NCI-H526 treated with DMSO at 0.1 percent for 48 hours (cell line): ENCODE measurements around the gene MAP3K21.

ENCODE experiments used
- DNase-seq: peaks from one replicate; lab custom pipeline; 2025; lab: John Stamatoyannopoulos, UW

The MAP3K21 gene

DNA sequence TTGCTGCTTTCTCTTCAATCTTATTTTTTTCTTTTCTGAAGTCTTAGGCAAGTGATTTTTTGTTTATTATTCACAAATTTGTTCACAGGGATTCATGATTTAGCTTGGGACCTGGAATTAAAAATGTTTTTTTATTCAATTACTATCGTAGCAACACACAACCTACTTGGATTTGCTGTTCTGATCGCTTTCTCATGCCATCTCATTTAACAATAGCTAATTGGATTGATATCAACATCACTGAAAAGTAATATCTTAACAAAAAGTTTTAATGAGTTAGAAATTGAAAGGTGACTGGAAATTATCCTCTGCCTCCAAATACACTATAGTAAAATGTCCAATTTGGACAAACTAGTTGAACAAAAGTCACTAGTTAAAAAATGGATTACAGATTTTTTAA is 32.4 kb downstream of the MAP3K21 start:
- DNase-seq = no peak

DNA sequence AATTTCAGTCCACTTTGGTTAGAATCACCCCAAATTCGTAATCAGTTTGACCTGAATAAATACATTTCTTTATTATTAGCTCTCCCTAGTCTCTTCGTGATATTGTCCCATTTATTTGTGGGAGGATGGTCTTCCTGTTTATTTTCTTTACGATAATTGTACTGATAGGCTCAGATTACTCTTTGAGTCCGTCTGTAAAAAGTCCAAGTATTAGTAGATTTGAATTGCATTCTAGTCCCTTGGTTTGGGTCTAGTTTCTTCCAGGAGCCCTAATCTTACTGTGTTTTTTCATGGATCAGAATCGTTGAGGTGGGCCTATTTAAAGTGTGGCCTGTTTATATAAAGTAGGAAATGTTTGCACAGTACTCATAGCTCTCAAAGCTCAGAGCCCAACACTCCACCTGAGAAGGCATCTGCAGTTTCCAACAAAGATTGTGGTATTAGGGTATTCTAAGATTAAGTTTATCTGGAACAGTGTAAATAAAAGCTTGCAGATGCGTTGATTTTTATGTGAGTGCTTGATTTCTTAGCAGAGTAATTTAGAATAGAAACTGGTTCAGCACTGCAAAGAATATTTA is 33.1 kb downstream of the MAP3K21 start:
- DNase-seq = no peak

DNA sequence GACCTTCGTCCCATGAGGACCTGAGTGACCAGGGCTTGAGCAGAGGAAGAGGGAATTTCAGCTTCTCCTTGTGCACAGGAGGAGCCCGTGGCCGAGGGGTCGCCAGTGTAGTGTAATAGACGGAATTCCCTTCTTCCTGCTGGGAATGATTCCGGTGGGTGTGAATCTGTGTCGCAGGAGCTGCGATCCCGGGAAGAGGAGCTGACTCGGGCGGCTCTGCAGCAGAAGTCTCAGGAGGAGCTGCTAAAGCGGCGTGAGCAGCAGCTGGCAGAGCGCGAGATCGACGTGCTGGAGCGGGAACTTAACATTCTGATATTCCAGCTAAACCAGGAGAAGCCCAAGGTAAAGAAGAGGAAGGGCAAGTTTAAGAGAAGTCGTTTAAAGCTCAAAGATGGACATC is 34.4 kb downstream of the MAP3K21 start:
- DNase-seq = no peak

DNA sequence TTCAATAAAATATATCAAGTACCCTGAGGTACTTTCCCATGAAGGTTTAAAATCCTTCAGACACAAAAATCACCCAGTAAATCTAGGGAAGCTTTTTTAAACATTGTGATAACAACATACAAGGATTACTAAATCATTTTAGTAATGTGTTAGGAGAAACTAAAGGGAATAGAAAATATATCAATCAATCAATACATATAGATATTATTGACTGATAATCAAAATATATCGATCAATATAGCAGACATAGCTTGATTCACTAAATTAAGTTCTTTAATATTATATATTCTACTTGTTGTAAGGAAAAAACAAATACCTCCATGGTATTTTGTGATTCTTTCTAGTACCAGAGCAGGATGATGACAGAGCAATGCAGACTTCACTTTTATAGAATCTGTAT is 35.2 kb downstream of the MAP3K21 start:
- no peak for DNase-seq

DNA sequence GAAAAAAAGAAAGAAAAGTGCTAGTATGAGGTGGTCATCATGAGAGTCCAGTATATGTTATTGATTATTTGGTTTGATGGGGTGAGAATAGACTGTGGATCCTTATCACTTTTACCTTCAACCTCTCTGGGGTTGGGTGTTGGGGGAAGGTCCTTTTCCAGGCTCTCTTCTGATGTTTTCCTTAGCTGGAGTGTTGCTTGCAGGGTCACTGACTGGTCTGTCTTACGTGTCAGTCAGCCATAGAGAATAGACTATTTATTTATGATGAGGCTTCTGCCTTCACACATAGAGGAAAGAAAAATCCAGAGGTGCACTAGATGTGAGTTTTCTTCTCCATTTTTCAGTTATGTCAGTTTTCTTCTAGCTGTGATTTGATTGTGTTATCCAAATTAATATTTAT is 36.5 kb downstream of the MAP3K21 start:
- no peak for DNase-seq

DNA sequence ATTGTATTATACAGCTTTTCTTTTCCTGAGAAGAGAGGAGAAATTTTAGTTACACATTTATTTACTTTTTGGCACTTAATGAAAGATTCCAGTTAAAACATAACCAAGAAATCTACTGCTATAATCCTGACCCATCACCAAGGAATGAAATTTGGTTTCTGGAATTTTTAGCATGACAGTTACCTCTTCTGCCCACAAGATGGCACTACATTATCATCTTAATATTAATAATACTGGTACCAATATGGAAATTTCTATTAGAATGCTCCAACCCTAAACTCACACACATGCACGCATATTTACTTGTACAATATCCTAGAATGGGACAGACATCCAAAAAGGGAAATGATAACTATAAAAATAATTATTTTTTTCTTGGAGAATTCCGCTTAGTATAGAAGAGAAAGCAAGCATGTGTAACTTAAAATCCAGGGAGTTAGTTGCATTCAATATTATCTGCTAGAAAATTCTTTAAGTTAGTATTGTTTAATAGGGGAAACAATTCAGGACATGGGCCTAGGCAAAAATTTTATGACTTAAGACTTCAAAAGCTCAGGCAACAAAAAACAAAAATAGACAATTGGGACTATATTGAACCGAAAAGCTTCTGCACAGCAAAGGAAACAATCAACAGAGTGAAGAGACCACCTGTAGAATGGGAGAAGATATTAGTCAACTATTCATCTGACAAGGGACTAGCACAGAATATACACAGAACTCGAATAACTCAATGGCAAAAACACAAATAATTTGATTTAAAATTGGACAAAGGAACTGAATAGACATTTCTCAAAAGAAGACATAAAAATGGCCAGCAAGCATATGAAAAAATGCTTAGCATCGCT is 37.4 kb downstream of the MAP3K21 start:
- DNase-seq = no peak

DNA sequence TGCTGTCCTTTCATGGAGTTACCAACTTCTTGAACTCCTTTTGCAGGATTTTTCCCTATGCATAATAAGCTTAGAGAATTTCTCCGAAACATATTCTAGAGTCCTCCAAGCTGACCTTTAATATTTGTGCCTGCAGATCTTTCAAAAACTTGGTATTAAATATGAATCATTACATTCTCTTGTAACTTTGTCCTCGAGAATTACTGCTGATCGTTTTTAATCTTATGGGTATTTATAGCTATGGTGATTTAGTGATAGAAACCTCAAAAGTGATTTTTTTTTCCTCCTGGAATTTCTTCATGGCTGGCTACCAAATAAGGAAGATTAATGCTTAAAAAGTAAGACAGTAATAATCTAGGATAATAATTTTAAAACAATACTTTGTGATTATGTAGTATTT is 39.1 kb downstream of the MAP3K21 start:
- no peak for DNase-seq

DNA sequence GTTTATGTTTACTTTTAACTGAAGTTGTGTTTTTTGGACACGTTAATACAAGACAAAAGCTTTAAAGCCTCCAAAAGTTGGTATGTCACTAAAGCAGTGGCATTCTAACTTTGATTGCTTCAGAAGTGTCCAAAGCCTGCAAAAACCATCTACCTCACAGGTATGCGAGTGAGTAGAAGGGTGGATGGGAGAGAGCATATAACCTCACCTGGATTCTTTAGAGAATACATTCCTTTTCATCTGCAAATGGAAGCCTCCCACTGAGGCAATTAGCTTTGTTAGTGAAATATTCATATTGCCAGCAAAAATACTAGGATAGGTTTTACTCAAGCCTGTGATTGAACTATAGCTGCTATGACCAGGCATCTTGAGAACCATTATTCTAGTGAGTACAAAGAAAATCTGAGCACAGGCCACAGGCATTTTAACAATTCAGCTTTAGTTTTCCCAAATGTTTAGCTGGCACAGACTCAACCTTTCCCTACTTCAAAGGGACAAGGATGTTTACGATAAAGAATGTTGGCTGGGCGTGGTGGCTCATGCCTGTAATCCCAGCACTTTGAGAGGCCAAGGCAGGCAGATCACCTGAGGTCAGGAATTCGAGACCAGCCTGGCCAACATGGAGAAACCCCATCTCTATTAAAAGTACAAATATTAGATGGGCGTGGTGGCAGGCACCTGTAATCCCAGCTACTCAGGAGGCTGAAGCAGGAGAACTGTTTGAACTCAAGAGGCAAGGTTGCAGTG is 39.7 kb downstream of the MAP3K21 start:
- DNase-seq = no peak

DNA sequence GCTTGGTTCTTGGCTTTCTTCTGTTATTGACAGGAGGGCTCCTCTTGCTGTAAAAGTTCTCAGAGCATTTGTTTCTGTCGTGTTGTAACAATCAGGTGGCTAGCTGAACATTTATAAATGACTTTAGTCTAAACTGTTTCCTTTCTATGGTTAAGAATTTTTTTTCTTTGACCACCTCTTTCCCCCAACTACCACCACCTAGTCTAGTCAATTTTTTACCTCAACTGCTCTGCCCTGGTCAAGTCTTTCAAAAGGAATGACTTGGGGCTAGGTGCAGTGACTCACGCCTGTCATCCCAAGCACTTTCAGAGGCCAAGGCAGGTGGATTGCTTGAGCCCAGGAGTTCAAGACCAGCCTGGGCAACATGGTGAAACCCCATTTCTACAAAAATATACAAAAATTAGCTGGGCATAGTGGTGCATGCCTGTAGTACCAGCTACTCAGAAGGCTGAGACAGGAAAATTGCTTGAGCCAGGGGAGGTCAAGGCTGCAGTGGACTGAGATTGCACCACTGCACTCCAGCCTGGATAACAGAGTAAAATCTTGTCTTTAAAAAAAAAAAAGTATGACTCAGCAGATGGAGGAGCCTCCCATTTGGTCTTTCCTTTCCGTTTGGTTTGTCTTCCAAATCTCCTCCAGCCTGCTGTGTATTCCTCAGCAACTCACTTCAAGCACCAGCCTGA is 40.7 kb downstream of the MAP3K21 start:
- DNase-seq = no peak

DNA sequence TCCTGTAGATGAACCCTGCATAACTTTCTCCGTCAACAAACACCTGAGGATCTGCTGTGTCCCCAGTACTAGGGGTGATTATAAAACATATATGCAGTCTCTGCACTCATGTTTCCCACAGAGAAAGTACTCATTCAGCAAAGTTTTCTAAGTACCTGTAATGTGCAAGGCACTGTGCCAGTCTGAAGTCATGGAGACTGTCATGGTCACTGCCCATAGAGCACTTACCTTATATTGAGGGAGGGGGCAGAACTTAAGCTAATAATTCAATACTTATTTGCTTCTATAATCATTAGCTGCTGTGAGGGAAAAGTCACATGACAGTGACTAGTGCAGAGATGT is 41.2 kb downstream of the MAP3K21 start:
- DNase-seq = no peak

DNA sequence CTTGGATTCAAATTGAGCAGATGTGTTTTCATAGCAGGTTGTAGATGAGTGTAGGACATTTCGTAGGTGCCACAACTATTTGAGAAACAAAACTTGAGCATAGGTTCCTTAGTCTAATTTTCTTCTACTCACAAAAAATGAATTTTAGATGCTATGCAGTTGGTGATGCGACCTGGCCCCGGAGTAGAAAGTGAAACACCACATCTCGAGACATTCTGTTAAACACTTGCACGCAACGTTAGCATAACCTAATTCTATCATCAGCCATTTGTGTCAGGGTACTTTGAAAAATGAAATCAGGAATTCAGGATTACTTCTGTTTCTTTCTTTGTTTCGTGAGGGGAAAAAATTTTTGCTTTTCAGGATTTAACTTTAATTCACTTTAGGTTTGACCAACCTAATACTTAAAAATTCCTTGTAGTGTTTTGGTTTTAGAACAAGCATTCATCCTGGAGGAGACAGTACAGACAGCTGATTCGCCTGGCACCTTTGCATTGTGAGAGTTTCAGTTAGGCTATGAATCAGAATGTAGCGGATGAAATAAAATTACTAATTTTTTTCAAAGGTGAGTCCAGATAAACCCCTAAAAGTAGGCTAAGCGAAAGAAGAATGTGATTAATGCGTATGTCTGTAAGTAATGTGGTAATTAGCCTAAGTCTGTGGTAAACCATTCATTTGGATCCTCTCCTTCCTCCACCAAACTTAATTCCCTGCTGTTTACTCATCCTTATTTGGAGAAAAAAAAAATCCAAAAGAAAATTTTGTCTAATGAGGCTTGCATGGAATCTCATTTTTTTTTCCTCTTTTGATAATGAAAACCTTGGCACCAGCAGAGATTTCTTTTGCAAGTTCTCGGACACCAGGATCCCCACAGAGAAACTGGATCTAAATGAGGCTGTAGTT is 44.9 kb downstream of the MAP3K21 start:
- no peak for DNase-seq

DNA sequence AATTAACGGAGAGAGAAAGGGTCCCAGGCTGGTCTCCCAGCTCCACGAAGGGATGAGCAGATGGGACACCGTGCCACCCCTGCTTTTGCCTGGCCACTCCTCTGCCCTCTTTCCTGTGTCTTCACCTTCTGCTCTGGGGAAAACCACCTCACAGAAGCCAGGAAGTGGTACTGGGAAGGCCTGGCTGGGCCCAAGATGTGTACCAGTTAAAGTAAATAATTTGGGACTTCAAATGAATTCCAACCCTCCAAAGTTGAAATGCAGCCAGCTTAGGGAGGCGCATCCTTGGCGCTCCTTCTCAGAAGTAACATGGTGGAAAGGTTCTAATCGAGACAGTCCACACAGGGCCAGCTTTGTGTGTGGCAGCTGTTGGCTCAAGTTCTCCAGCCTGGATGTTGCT is 45.7 kb downstream of the MAP3K21 start:
- no peak for DNase-seq

DNA sequence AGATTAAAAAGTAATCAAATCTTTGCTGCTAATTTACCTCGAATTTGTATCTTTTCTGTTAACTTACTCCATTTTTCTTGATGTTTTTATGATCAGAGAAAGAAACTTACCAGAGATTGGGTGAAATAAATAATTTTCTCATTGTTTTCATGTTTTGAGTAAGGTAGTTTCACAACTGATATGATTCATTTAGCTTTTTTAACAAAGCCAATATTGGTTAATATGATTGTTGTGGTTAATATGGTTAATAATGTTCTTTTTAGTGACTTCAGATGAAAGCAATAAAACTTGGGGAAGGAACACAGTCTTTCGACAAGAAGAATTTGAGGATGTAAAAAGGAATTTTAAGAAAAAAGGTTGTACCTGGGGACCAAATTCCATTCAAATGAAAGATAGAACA is 48.1 kb downstream of the MAP3K21 start:
- no peak for DNase-seq

DNA sequence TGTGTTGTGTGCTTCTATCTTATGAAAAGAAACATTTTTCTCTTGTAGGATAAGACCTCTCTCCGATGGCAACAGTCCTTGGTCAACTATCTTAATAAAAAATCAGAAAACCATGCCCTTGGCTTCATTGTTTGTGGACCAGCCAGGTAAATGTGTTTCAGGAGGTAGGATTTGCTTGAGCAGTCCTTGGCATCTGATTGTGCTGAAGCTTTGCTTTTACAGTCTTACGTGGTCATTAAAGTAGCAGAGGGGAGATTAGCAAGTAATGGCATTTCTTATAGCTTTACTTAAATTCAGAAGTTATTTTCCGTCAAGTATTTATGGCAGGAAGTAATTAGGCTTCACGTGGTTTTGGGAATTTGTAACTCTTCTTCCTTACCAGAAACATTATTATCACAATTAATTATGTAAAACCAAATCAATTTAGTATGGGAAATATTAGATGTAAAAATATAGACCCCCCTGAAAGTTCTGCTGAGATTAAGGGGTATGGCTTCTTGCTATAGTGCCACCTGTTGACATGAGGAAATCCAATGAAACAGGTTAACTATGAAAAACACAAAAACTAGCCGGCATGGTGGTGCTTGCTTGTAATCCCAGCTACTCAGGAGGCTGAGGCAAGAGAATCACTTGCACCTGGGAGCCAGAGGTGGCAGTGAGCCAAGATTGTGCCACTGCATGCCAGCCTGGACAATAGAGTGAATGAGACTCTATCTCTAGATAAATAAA is 49.0 kb downstream of the MAP3K21 start:
- no peak for DNase-seq

DNA sequence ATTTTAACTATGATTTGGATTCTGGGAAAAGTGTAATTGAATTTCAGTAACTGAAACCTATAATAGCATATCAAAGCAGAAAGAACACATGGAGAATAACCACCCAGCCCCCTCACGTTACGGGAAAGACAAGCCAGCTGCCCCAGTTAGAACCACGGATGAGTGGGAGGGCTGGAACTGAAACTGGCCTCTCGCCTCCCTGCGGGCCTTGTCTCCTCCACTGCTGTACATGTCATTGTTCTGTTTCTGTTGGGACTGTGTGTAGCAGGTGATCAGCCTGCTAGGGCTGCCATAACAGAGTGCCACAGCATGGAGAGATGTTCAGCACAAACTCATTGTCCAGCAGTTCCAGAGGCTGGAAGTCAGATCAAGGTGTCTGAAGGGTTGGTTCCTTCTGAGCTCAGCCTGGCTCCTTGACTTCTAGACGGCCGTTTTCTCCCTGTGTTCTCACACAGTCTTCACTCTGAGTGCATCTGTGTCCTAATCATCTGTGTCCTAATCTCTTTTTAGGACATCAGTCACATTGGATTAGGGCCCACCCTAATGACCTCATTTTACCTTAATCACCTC is 52.4 kb downstream of the MAP3K21 start:
- no peak for DNase-seq

DNA sequence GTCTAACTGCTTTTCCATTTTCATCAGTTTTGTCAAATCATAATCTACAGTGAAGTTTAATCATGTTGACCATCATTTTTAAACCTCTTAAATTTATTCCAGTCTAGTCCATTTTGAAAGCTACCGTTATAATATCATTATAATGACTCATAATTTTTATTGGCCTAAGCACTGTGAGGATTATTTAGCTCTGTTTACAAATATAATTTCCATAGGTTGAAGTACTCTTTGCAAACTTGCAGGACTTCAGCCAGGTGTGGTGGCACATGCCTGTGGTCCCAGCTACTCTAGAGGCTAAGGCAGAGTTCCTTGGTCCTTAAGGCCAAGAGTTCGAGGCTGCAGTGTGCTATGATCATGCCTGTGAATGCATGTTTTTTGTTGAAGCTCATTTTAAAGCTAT is 54.3 kb downstream of the MAP3K21 start:
- no peak for DNase-seq

DNA sequence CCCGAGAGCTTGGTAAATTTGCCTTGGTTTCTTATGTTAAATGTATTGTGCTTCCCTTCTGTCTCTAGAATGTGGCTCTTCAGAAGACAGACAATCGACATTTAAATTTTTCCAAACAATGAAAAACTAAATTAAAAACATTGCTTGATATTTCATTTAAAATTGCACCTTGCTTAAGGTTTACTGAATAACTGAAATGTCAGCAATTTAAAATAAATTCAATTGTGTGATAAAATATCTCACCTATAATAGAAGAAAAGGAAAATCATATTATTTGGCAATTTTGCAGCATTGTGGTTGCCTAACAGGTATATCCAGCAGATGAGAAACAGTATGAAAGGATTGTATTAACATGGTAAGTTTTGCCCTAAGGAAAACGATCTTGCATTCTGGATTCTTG is 56.5 kb downstream of the MAP3K21 start:
- no peak for DNase-seq

DNA sequence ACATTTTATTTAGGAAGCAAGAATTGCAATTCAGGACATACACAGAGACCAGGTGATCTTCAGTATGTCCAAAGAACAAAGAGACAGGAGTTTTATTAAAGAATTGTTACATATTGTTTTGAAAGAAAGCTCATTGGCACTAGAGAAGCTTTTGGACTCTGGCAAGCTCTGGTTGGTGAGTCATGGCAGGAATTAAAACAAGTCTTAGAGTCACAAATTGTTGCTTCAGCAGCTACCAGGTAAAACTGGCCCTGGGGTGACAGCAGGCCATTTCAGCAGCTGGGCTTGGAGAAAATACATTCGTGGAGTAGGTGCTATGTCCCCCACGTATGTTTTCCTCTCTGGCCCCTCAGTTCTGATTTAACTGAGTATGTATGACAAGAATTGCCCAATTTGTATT is 58.8 kb downstream of the MAP3K21 start:
- no peak for DNase-seq

DNA sequence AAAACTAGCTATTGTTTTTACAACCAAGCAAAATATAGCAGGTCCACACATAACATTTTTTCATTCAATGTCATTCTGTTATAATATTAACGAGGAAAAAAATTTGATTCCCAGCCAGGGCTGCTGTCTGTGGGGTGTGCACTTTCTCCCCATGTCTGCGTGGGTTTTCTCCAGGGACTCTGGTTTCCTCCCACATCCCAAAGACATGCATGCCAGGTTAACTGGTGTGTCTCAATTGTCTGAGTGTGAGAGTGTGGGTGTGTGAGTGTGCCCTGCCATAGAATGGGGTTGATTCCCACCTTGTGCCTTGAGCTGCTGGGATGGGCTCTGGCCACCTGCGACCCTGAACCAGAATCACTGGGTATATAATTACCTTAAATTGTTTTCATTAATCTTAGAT is 60.1 kb downstream of the MAP3K21 start:
- DNase-seq = no peak

DNA sequence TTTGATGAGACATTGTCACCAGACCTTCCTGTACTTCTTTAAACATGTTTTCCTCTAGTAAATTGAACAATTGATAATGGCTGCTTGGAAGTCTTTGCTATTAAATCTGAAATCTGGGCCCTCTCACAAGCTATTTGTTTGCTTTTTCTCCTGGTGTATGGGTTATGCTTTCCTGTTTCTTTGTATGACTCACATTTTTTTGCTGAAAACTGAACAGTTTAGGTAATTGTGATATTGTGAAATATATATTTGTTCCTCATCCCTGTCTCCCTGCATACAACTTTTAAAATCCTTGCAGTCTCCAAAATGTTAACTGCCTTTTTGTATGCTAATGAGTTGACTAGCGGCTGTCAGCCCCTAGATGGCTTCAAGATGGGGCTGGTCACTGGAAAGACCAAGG is 61.6 kb downstream of the MAP3K21 start:
- DNase-seq = no peak

DNA sequence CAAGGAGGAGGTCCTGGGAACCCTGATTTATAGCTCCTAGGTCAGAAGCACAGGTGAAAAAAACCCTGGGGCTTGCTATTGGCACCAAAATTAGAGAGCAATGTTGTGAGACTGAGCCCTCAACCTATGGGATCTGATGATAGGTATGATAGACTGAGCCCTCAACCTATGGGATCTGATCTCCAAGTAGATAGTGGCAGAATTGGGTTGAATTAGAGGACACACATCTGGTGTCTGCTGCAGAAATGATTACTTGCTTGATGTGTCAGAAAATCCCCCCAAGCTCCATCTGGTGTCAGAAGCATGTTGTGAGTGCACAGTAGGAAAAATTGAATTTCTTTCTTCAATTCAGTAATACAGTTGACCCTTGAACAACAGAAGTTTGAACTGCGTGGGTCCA is 62.4 kb downstream of the MAP3K21 start:
- DNase-seq = no peak
